SK-N-SH (cell line): ENCODE measurements around the gene CIT.

Source experiments
- CHD2 ChIP-seq: fragments of 150-350 bp; IDR thresholded peaks from 2 replicates; pipeline ENCODE4 v1.6.1; 2018; ENCODE audit warnings: low read length; ENCODE audit not compliant: partially characterized antibody
- CTCF ChIP-seq: fragments of 200-600 bp; sonication (generic); IDR thresholded peaks from 2 replicates; pipeline ENCODE4 v1.6.1; 2017; ENCODE audit warnings: antibody characterized with exemption, mild to moderate bottlenecking, moderate library complexity
- MAX ChIP-seq: IDR thresholded peaks from 2 replicates; pipeline ENCODE4 v1.4.0; 2012; ENCODE audit warnings: low read depth
- MEF2A ChIP-seq: IDR thresholded peaks from 2 replicates; pipeline ENCODE4 v1.4.0; 2012; ENCODE audit warnings: low read depth, borderline replicate concordance
- RAD21 ChIP-seq: IDR thresholded peaks from 2 replicates; pipeline ENCODE4 v1.6.1; 2012; ENCODE audit warnings: mild to moderate bottlenecking, low read length
- TAF1 ChIP-seq: IDR thresholded peaks from 2 replicates; pipeline ENCODE4 v1.6.1; 2012; ENCODE audit warnings: low read depth, mild to moderate bottlenecking, low read length, moderate library complexity, borderline replicate concordance
- TEAD4 ChIP-seq: IDR thresholded peaks from 2 replicates; pipeline ENCODE4 v1.4.0; 2012; ENCODE audit warnings: mild to moderate bottlenecking, borderline replicate concordance; ENCODE audit not compliant: insufficient read depth
- YY1 ChIP-seq: IDR thresholded peaks from 2 replicates; pipeline ENCODE4 v1.4.0; 2012; ENCODE audit warnings: low read depth, mild to moderate bottlenecking

- no peak for TF ChIP-seq TEAD4
- TF ChIP-seq MAX = no peak
- TF ChIP-seq CHD2 = no peak
- no peak for TF ChIP-seq RAD21
- no peak for TF ChIP-seq CTCF
- TF ChIP-seq TAF1 = no peak
- TF ChIP-seq YY1 = no peak
- no peak for TF ChIP-seq MEF2A
These were observed 210.8 kb downstream of the CIT start for GRCh38 chr12:119666226-119666795.
